CD4-positive, alpha-beta T cell treated with Interferon gamma for 1 hour (primary cell): Measurements from ENCODE around the gene SERBP1.

ENCODE experiments used
- DNase-seq: peaks from one replicate; pipeline ENCODE4 v3.0.0-alpha.2; 2020

Gene SERBP1

DNA sequence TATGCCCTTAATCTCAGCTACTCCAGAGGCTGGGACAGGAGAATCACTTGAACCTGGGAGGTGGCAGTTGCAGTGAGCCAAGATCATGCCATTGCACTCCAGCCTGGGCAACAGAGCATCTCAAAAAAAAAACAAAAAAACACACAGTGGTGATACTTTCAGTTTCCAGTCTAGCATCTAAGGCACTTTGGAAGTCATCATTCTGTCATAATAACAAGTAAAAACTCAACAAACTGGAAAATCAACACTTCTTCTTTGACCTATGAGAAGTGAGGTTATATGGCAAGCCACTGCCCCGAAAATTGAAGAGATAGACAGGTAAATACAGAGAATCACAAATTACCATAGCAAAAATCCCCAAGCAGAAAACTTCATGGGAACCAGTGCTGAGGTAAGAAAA, 70.6 kb downstream of the SERBP1 start:
- DNase-seq = no peak
